Lung (tissue), 12 donors: ENCODE measurements around the gene UBTD2. TPM values are rescaled to one million over a fixed set of nuclear protein-coding genes. Genes with fewer than 3 reads are reported as not detected.
A peak's percentile ranks its signal among the peaks of the same experiment; 100 is the strongest.

Experiments used
- ATAC-seq: fragments of 200-7000 bp; cut with Tn5 transposase; one replicate; pipeline ENCODE4 v1.9.1; 2020; ENCODE audit warnings: moderate number of reproducible peaks; ENCODE audit not compliant: insufficient read depth, low FRiP score
- DNase-seq, 3 donors: peaks; one replicate each; pipeline ENCODE4 v3.0.0-alpha.2; 2013 to 2017
- H3K27ac ChIP-seq, 2 donors: one replicate each; pipeline ENCODE4 v1.5.1; 2013; ENCODE audit warnings: mild to moderate bottlenecking in 2 of 2, moderate library complexity in 2 of 2, control low read depth in 1 of 2, inconsistent platforms in 1 of 2, low read depth in 1 of 2, low read length in 1 of 2
- H3K27me3 ChIP-seq, 3 donors: one replicate each; pipeline ENCODE4 v1.5.1; 2013; ENCODE audit warnings: low read length in 2 of 3; ENCODE audit not compliant: control insufficient read depth in 3 of 3, insufficient read depth in 3 of 3
- H3K36me3 ChIP-seq, 4 donors: one replicate each; pipeline ENCODE4 v1.5.1; 2013; ENCODE audit warnings: low read length in 4 of 4, mild to moderate bottlenecking in 1 of 4, moderate library complexity in 1 of 4; ENCODE audit not compliant: control insufficient read depth in 4 of 4, insufficient read depth in 4 of 4
- H3K4me1 ChIP-seq, 5 donors: one replicate each; pipeline ENCODE4 v1.5.1; 2013; ENCODE audit warnings: low read length in 5 of 5, mild to moderate bottlenecking in 2 of 5, moderate library complexity in 1 of 5; ENCODE audit not compliant: control insufficient read depth in 5 of 5, insufficient read depth in 5 of 5
- H3K4me3 ChIP-seq: one replicate; pipeline ENCODE4 v1.5.1; 2013; ENCODE audit warnings: mild to moderate bottlenecking, control low read depth, moderate library complexity
- H3K9ac ChIP-seq, 2 donors: one replicate each; pipeline ENCODE4 v1.5.1; 2013; ENCODE audit warnings: low read length in 2 of 2, control low read depth in 1 of 2; ENCODE audit not compliant: insufficient read depth in 1 of 2
- H3K9me3 ChIP-seq, 4 donors: one replicate each; pipeline ENCODE4 v1.5.1; 2013; ENCODE audit warnings: low read length in 3 of 4, mild to moderate bottlenecking in 1 of 4, moderate library complexity in 1 of 4; ENCODE audit not compliant: control insufficient read depth in 4 of 4, insufficient read depth in 3 of 4
- WGBS, 2 donors: extraction: QIAGEN DNeasy Blood & Tissue Kit; methylation state at CpG; one replicate each; pipeline ENCODE4 v1.1.7; 2013; 5-methylcytosine and 5-hydroxymethylcytosine counted together
- polyA plus RNA-seq, 2 donors: library from polyadenylated mRNA; stranded (reverse); fragments of 200-250 nt; gene quantifications; one replicate each; pipeline ENCODE4 v1.2.1, GENCODE V29; 2013
- total RNA-seq, 2 donors: library from RNA; depleted of rRNA in 1 of 2; stranded (reverse); fragments of >200 nt in 1 of 2; gene quantifications; one replicate each; pipeline ENCODE4 v1.2.1, GENCODE V29; 2014 to 2021
- TF ChIP-seq, protein P1 (sequence below): IDR thresholded peaks from 2 replicates; pipeline ENCODE4 v1.5.1; 2012; ENCODE audit warnings: mild to moderate bottlenecking; ENCODE audit errors: control extremely low read depth, extremely low read depth
- donor health status: control.
- donor health status: control.
- donor health status: Bipolar disorder and iron deficiency.
- donor health status: healthy.
- donor health status: DM: yes; HTN: yes; CAD: no.

Gene UBTD2
- total and polyA plus RNA-seq, 4 donors: 8.1 to 53.5 (median 11.3) TPM

DNA sequence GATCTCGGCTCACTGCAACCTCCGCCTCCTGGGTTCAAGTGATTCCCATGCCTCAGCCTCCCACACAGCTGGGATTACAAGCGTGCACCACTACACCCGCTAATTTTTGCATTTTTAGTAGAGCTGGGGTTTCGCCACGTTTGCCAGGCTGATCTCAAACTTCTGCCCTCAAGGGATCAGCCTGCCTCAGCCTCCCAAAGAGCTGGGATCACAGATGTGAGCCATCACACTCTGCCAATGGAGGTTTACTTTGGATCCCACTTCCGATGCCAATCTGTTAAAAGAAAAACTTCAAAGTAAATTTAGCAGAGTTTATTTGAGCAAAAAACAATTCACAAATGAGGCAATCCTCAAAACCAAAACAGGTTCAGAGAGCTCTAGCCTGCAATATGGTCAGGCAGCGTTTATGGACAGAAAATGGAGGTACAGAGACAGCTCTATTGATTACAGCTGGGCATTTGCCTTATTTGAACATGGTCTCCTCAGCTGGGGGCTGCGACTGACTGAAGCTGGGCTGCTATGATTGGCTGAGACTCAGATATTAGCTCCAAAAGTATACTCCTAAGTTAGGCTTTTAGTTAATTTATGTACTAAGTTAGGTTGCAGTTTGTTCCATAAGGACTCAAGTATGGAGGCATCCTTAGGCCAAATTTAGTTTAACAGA, 18.6 kb upstream of the UBTD2 start:
- H3K4me3 ChIP-seq: no peak overlapping the region
- peaks cover 0 to 2% (median 0%) of the 10 kb centered on the region in 4 donors for H3K9me3 ChIP-seq
- no peak overlapping the region for H3K9ac ChIP-seq
- TF ChIP-seq, protein P1, sequence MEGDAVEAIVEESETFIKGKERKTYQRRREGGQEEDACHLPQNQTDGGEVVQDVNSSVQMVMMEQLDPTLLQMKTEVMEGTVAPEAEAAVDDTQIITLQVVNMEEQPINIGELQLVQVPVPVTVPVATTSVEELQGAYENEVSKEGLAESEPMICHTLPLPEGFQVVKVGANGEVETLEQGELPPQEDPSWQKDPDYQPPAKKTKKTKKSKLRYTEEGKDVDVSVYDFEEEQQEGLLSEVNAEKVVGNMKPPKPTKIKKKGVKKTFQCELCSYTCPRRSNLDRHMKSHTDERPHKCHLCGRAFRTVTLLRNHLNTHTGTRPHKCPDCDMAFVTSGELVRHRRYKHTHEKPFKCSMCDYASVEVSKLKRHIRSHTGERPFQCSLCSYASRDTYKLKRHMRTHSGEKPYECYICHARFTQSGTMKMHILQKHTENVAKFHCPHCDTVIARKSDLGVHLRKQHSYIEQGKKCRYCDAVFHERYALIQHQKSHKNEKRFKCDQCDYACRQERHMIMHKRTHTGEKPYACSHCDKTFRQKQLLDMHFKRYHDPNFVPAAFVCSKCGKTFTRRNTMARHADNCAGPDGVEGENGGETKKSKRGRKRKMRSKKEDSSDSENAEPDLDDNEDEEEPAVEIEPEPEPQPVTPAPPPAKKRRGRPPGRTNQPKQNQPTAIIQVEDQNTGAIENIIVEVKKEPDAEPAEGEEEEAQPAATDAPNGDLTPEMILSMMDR: no peak
- peaks cover 0 to 3% (median 0%) of the 10 kb centered on the region in 5 donors for H3K4me1 ChIP-seq
- H3K36me3 ChIP-seq: no peaks in the 10 kb centered on the region
- H3K27me3 ChIP-seq: no peaks in the 10 kb centered on the region
- H3K27ac ChIP-seq: no peak overlapping the region
- DNase-seq (peak in 2 of 3 donors; percentile 9 to 34), ATAC-seq (no peak)
- 74% methylated on average over 9 of the region's 9 CpGs for WGBS, 2 donors

DNA sequence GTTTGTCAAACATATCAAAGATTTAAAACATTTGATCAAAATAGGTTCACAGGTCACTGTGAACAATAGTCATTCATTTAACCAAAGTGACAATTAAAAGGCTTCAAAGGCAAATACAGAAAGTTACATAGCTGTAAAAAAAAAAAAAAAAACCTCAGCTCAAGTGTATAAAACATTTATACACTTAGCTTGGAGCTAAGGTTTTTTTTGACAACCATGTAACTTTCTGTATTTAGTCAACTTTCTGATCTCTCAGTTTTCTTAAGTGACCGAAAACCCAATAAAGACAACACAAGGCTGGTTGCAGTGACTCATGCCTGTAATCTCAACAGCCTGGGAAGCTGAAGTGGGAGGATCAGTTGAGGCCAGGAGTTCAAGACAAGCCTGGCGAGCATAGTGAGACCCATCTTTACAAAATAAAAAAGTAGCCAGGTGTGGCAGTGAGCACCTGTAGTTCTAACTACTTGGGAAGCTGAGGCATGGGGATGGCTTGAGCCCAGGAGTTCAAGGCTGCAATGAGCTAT, 16.4 kb upstream of the UBTD2 start:
- no peak overlapping the region for H3K9ac ChIP-seq
- DNase-seq (no peak), ATAC-seq (no peak)
- H3K27me3 ChIP-seq: no peaks in the 10 kb centered on the region
- H3K9me3 ChIP-seq: no peaks in the 10 kb centered on the region
- WGBS, 2 donors: 90 to 100% methylated on average over 2 of the region's 2 CpGs
- peaks cover 0 to 3% (median 0%) of the 10 kb centered on the region in 5 donors for H3K4me1 ChIP-seq
- no peaks in the 10 kb centered on the region for H3K36me3 ChIP-seq
- no peak overlapping the region for H3K4me3 ChIP-seq
- TF ChIP-seq, protein P1: no peak
- no peak overlapping the region for H3K27ac ChIP-seq

DNA sequence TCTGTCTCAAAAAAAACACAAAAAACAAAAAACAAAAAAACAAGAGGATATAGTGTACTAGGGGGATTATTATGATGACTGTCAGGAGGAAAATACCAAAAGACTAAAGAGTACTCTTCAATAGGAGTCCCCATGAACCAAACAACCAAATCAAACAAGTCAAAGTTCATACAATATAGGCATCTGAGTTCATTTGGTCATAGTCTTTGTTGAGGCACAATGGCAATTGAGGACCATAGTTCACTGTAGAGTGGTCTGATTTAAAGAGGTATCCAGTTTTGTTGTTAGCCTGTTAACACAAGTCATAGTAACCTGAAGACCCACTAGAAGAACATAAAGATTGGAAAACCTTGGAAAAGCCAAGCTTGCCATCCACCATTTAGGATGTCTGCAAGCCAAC, 11.3 kb upstream of the UBTD2 start:
- TF ChIP-seq, protein P1: no peak
- DNase-seq (no peak), ATAC-seq (no peak)
- Histone ChIP-seq H3K9me3 (no peaks in the 10 kb centered on the region), H3K27ac (no peak overlapping the region), H3K4me1 (peaks cover 0 to 5% (median 0%) of the 10 kb centered on the region in 5 donors), H3K36me3 (no peaks in the 10 kb centered on the region), H3K4me3 (no peak overlapping the region), H3K27me3 (no peaks in the 10 kb centered on the region), H3K9ac (no peak overlapping the region)
